ENCODE data around the gene PGRMC1. TPM values are rescaled to one million over a fixed set of nuclear protein-coding genes. Genes with fewer than 3 reads are reported as not detected.

Gene PGRMC1
- total RNA-seq (2014; rRNA removed), result 248 and 253 TPM in 2 replicates
- percentile 81 among the genes with signal in this experiment for Bru-seq, nascent RNA
- BruChase-seq, experiment 1, labeled RNA remaining after a 6-hour chase, result percentile 91 among the genes with signal in this experiment
- BruChase-seq, experiment 2, labeled RNA remaining after a 2-hour chase, result percentile 87 among the genes with signal in this experiment
- long read RNA-seq, transcript PGRMC1-201 (3 exons, 1,911 nt), result major isoform, 168 of 199 reads
- long read RNA-seq, partial matches to known transcripts, result 25 of 199 reads
- long read RNA-seq, other reads (novel, unspliced or antisense), result 3 of 199 reads

- TF ChIP-seq CTCF (conservative IDR thresholded peaks at IDR 0.05; ENCODE audit: low read depth, low read length), result no peak
- TF ChIP-seq EZH2phosphoT487 (IDR thresholded peaks at IDR 0.05; ENCODE audit: borderline replicate concordance, low read length), result no peak
- no peak for TF ChIP-seq EZH2 (IDR thresholded peaks at IDR 0.05; ENCODE audit: low read length, unreplicated experiment)
- DNase-seq (peak; percentile 87), ATAC-seq (peak; percentile 86)
- H3K79me2 ChIP-seq (ENCODE audit: low read length), result peaks cover 49% of the 10 kb centered on the region
- H3K27ac ChIP-seq (ENCODE audit: low read length), result peak within 1 kb of the TSS; percentile 23; the same call in 1 of the 2 replicates
- CTCF ChIA-PET, result no interaction called here
- POLR2A ChIA-PET (ENCODE audit: unreplicated experiment), result no interaction called here
- H3K9me2 ChIP-seq (replicated peaks; ENCODE audit: low read length), result no peaks in the 10 kb centered on the region
- no peaks in the 10 kb centered on the region for H3F3A ChIP-seq (ENCODE audit: low read length, unreplicated experiment)
- H3K4me3 ChIP-seq (ENCODE audit: low read length), result peak within 1 kb of the TSS; percentile 99
- H3K27me3 ChIP-seq (ENCODE audit: low read length), result no peaks in the 10 kb centered on the region
- peak within 1 kb of the TSS; percentile 96 for H3K4me2 ChIP-seq (ENCODE audit: low read length)
- H3K4me1 ChIP-seq (ENCODE audit: insufficient read depth, low read length), result peaks cover 24% of the 10 kb centered on the region
- H2AFZ ChIP-seq (ENCODE audit: low read length), result peak within 1 kb of the TSS; percentile 99
- peaks cover 12% of the 10 kb centered on the region for H3K36me3 ChIP-seq (ENCODE audit: low read depth, low read length)
- H4K20me1 ChIP-seq (ENCODE audit: low read length), result peaks cover 8% of the 10 kb centered on the region; the same call in 1 of the 2 replicates
- BruUV-seq (replicated peaks), result no TSS peak
- H3K9me3 ChIP-seq (ENCODE audit: low read length), result no peaks in the 10 kb centered on the region
- peak within 1 kb of the TSS; percentile 91 for H3K9ac ChIP-seq (ENCODE audit: low read length)
- intact Hi-C loops (cut with micrococcal nuclease), result no loop called here
Measured at GRCh38 chrX:119235872-119236622, at the start of gene PGRMC1. Gene PGRMC1, plus strand, starts transcription at chrX:119236285. Its CDS starts 79 bp downstream, at chrX:119236364.

GRCh38 chrX:119186763-119187162, 49.3 kb upstream of the PGRMC1 start:
- Histone ChIP-seq H3K27ac (ENCODE audit: low read length) (no peak overlapping the region), H3K36me3 (ENCODE audit: low read depth, low read length) (no peaks in the 10 kb centered on the region), H3K9me3 (ENCODE audit: low read length) (no peaks in the 10 kb centered on the region), H3K27me3 (ENCODE audit: low read length) (no peaks in the 10 kb centered on the region), H3K9ac (ENCODE audit: low read length) (no peak overlapping the region), H3K4me3 (ENCODE audit: low read length) (no peak overlapping the region), H4K20me1 (ENCODE audit: low read length) (no peaks in the 10 kb centered on the region), H3K4me2 (ENCODE audit: low read length) (no peak overlapping the region), H3K79me2 (ENCODE audit: low read length) (no peaks in the 10 kb centered on the region), H3F3A (ENCODE audit: low read length, unreplicated experiment) (no peaks in the 10 kb centered on the region), H3K9me2 (replicated peaks; ENCODE audit: low read length) (no peaks in the 10 kb centered on the region), H3K4me1 (ENCODE audit: insufficient read depth, low read length) (no peaks in the 10 kb centered on the region), H2AFZ (ENCODE audit: low read length) (no peak overlapping the region; the same call in 1 of the 2 replicates)
- no peak for TF ChIP-seq CTCF (conservative IDR thresholded peaks at IDR 0.05; ENCODE audit: low read depth, low read length)
- TF ChIP-seq EZH2 (IDR thresholded peaks at IDR 0.05; ENCODE audit: low read length, unreplicated experiment), result no peak
- TF ChIP-seq EZH2phosphoT487 (IDR thresholded peaks at IDR 0.05; ENCODE audit: borderline replicate concordance, low read length), result no peak
- ChIA-PET CTCF (no interaction called here), POLR2A (ENCODE audit: unreplicated experiment) (no interaction called here)
- intact Hi-C loops (cut with micrococcal nuclease), result no loop called here
- ATAC-seq, result no peak
- BruUV-seq (replicated peaks), result no TSS peak
- DNase-seq, result no peak

- CTCF ChIA-PET, result no interaction called here
- Histone ChIP-seq H3F3A (ENCODE audit: low read length, unreplicated experiment) (no peaks in the 10 kb centered on the region), H4K20me1 (ENCODE audit: low read length) (no peaks in the 10 kb centered on the region), H3K79me2 (ENCODE audit: low read length) (no peaks in the 10 kb centered on the region), H3K4me3 (ENCODE audit: low read length) (no peak overlapping the region), H2AFZ (ENCODE audit: low read length) (no peak overlapping the region), H3K4me2 (ENCODE audit: low read length) (no peak overlapping the region), H3K9me2 (replicated peaks; ENCODE audit: low read length) (no peaks in the 10 kb centered on the region), H3K27ac (ENCODE audit: low read length) (no peak overlapping the region), H3K9ac (ENCODE audit: low read length) (no peak overlapping the region), H3K4me1 (ENCODE audit: insufficient read depth, low read length) (no peaks in the 10 kb centered on the region), H3K27me3 (ENCODE audit: low read length) (no peaks in the 10 kb centered on the region), H3K36me3 (ENCODE audit: low read depth, low read length) (no peaks in the 10 kb centered on the region), H3K9me3 (ENCODE audit: low read length) (no peaks in the 10 kb centered on the region)
- ATAC-seq (no peak), DNase-seq (peak; percentile 8)
- POLR2A ChIA-PET (ENCODE audit: unreplicated experiment), result no interaction called here
- intact Hi-C loops (cut with micrococcal nuclease), result no loop called here
- TF ChIP-seq CTCF (conservative IDR thresholded peaks at IDR 0.05; ENCODE audit: low read depth, low read length) (no peak), EZH2phosphoT487 (IDR thresholded peaks at IDR 0.05; ENCODE audit: borderline replicate concordance, low read length) (no peak), EZH2 (IDR thresholded peaks at IDR 0.05; ENCODE audit: low read length, unreplicated experiment) (no peak)
- BruUV-seq (replicated peaks), result no TSS peak
Measured at GRCh38 chrX:119187298-119187697, 48.8 kb upstream of the PGRMC1 start.

Measured in PC-3 (cell line).